WERI-Rb-1 (cell line): ENCODE data around the gene FBXL3.

Experiments
- DNase-seq: peaks from one replicate; pipeline ENCODE4 v3.0.0-alpha.2; 2020
- H3K27ac ChIP-seq: fragments of 250-450 bp; sonication (Bioruptor Pico); 2 replicates; pipeline ENCODE4 v1.5.1; 2020; ENCODE audit warnings: mild to moderate bottlenecking, moderate library complexity
- H3K27me3 ChIP-seq: fragments of 250-450 bp; sonication (Bioruptor Pico); 2 replicates; pipeline ENCODE4 v1.5.1; 2021; ENCODE audit warnings: mild to moderate bottlenecking, low read depth, moderate library complexity; ENCODE audit not compliant: insufficient read depth, severe bottlenecking
- H3K36me3 ChIP-seq: fragments of 250-450 bp; sonication (Bioruptor Pico); 2 replicates; pipeline ENCODE4 v1.5.1; 2020; ENCODE audit warnings: mild to moderate bottlenecking, moderate library complexity
- H3K4me3 ChIP-seq: 2 replicates; pipeline ENCODE4 v1.5.1; 2011; ENCODE audit warnings: low read depth, mild to moderate bottlenecking, control low read depth, low read length
- H3K9me3 ChIP-seq: fragments of 250-450 bp; sonication (Bioruptor Pico); 2 replicates; pipeline ENCODE4 v1.5.1; 2021; ENCODE audit warnings: mild to moderate bottlenecking, moderate library complexity; ENCODE audit not compliant: severe bottlenecking
- CTCF ChIP-seq: IDR thresholded peaks from 2 replicates; pipeline ENCODE4 v1.5.1; 2011; ENCODE audit warnings: low read depth, mild to moderate bottlenecking, control low read depth, inconsistent platforms, low read length

The FBXL3 gene

GRCh38 chr13:76973920-76974617 lies 52.9 kb downstream of the FBXL3 start:
- H3K27me3 ChIP-seq = no peaks in the 10 kb centered on the region
- H3K36me3 ChIP-seq = no peaks in the 10 kb centered on the region
- H3K9me3 ChIP-seq = no peaks in the 10 kb centered on the region
- no peak for TF ChIP-seq CTCF
- DNase-seq = no peak
- H3K4me3 ChIP-seq = no peak overlapping the region
- no peak overlapping the region for H3K27ac ChIP-seq

GRCh38 chr13:76971851-76972829 lies 54.8 kb downstream of the FBXL3 start:
- Histone ChIP-seq H3K27ac (no peak overlapping the region), H3K4me3 (no peak overlapping the region), H3K36me3 (no peaks in the 10 kb centered on the region), H3K9me3 (no peaks in the 10 kb centered on the region), H3K27me3 (no peaks in the 10 kb centered on the region)
- DNase-seq = no peak
- TF ChIP-seq CTCF = no peak

- H3K27ac ChIP-seq = no peak overlapping the region
- no peaks in the 10 kb centered on the region for H3K27me3 ChIP-seq
- no peak overlapping the region for H3K4me3 ChIP-seq
- no peaks in the 10 kb centered on the region for H3K36me3 ChIP-seq
- no peak for DNase-seq
- TF ChIP-seq CTCF = no peak
- H3K9me3 ChIP-seq = no peaks in the 10 kb centered on the region
Measured at GRCh38 chr13:76971215-76971614, 55.7 kb downstream of the FBXL3 start.

- Histone ChIP-seq H3K36me3 (no peaks in the 10 kb centered on the region), H3K4me3 (no peak overlapping the region), H3K9me3 (no peaks in the 10 kb centered on the region), H3K27me3 (no peaks in the 10 kb centered on the region), H3K27ac (no peak overlapping the region)
- no peak for TF ChIP-seq CTCF
- DNase-seq = no peak
Measured at GRCh38 chr13:76969488-76970365, 57.2 kb downstream of the FBXL3 start.

- peak; percentile 82 for DNase-seq
- Histone ChIP-seq H3K9me3 (no peaks in the 10 kb centered on the region), H3K27ac (peak overlapping the region; percentile 71), H3K4me3 (no peak overlapping the region), H3K27me3 (no peaks in the 10 kb centered on the region), H3K36me3 (no peaks in the 10 kb centered on the region)
- no peak for TF ChIP-seq CTCF
Measured at GRCh38 chr13:76968041-76968440, 58.9 kb downstream of the FBXL3 start.
